Measurements from ENCODE around the gene DNAJC5. TPM values are rescaled to one million over a fixed set of nuclear protein-coding genes. Genes with fewer than 3 reads are reported as not detected.

Gene DNAJC5, protein sequence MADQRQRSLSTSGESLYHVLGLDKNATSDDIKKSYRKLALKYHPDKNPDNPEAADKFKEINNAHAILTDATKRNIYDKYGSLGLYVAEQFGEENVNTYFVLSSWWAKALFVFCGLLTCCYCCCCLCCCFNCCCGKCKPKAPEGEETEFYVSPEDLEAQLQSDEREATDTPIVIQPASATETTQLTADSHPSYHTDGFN
- total RNA-seq (2022) = 79.9 and 85.9 TPM in 2 replicates
- percentile 87 among the genes with signal in this experiment for Bru-seq, nascent RNA
- percentile 96 among the genes with signal in this experiment for BruChase-seq, experiment 1, labeled RNA remaining after a 6-hour chase
- BruChase-seq, experiment 2, labeled RNA remaining after a 2-hour chase = percentile 96 among the genes with signal in this experiment
- long read RNA-seq, full-length matches to known transcripts = 1 of 38 reads
- long read RNA-seq, partial matches to known transcripts = 35 of 38 reads
- long read RNA-seq, other reads (novel, unspliced or antisense) = 2 of 38 reads

DNA sequence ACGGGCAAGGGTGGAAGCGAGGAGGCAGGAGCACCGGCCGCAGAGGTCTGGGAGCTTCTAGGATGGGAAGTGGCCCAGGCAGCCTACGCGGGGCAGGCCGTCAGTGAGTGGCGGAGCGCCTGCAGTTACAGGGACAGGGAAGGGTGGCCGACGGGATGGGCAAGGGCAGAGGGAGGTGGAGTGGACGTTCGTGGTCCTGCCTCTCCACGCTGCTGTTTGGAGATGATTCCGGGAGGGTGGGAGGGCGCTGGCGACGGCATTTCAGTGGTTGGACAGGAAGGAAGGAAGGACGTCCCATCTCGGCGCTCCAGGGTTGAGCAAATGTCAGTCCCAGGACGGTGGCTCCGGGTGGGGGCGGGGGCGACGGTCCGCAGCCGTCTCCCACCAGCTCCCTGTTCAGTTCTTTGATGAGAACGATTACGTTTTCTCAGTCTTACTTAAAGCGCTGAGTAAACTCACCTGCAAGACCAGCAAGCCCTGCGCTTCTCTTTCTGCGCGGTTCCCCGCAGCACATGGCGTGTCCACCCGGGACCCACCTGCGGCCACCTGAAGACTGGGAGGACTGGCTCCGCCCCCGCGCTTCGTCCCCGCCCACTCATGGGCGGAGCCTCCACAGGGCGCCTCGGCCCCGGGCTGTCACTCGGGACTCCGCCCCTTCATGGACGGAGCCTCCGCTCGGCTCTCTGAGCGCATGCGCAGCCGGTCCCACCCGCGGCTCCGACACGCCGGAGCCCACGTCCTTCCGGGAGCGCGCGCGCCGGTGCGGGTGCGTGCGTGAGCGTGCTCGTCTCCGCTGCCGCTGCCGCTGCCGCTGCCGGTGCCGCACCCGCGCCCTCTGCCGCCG lies at the start of gene DNAJC5:
DNAJC5 (plus strand) TSS at position 769 of the 844 bp plus-strand sequence. CDS start 33,220 bp downstream, outside the sequence.
- BruUV-seq (replicated peaks) = no TSS peak
- Mint-ChIP-seq H3K9me3 (ENCODE audit: low read depth, unreplicated experiment) (no peaks in the 10 kb centered on the region), H3K4me1 (ENCODE audit: low read depth, unreplicated experiment) (peaks cover 43% of the 10 kb centered on the region), H3K4me3 (ENCODE audit: low read depth, unreplicated experiment) (peak within 1 kb of the TSS; percentile 72), H3K27me3 (ENCODE audit: unreplicated experiment) (no peaks in the 10 kb centered on the region), H3K27ac (ENCODE audit: unreplicated experiment) (peak within 1 kb of the TSS; percentile 63), H3K36me3 (ENCODE audit: insufficient read depth, unreplicated experiment) (peaks cover 80% of the 10 kb centered on the region)
- TF ChIP-seq, protein P1, sequence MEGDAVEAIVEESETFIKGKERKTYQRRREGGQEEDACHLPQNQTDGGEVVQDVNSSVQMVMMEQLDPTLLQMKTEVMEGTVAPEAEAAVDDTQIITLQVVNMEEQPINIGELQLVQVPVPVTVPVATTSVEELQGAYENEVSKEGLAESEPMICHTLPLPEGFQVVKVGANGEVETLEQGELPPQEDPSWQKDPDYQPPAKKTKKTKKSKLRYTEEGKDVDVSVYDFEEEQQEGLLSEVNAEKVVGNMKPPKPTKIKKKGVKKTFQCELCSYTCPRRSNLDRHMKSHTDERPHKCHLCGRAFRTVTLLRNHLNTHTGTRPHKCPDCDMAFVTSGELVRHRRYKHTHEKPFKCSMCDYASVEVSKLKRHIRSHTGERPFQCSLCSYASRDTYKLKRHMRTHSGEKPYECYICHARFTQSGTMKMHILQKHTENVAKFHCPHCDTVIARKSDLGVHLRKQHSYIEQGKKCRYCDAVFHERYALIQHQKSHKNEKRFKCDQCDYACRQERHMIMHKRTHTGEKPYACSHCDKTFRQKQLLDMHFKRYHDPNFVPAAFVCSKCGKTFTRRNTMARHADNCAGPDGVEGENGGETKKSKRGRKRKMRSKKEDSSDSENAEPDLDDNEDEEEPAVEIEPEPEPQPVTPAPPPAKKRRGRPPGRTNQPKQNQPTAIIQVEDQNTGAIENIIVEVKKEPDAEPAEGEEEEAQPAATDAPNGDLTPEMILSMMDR (IDR thresholded peaks at IDR 0.05; ENCODE audit: unreplicated experiment) = no peak
- CTCF ChIA-PET = interaction anchor here (1.1 kb wide), 1 partner anchor 29 kb away, joined by 5 read pairs; the partner anchor contains the start of gene TPD52L2
- DNase-seq = peak; percentile 99
- intact Hi-C loops (cut with micrococcal nuclease; ENCODE audit: unreplicated experiment) = loop anchor here (10.0 kb wide), 1 partner anchor 160 kb away; no protein-coding TSS in a partner anchor

DNA sequence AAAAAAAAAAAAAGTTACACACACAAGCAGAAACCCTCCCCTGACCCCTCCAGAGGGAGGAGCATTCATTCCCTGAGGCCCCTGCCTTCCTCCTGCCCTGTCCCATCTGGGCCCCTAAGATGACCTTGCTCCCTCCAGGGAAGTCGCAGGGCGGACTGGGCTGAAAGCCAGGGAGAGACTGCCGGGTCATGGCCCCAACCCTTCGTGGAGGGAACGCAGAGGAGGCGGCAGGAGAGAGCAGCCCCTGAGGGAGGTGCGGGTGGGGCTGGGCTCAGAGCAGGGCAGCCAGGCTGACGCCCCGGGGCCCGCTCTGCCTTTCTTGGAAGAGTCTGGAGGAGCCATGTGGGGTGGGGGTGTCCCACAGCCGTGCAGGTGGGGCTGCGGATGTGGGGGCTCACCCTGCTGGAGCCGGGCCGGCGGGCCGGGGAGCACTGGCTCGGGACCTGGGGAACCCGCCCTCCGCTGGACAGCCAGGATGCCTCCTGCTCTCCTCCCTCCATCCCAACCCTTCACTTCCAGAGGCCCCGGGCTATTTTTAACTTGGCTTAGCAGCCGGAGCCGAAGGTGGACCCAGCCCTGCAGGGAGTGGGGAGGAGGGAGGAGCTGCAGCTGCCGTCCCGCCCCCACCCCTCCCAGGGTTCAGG lies 48.7 kb upstream of the DNAJC5 start:
- Mint-ChIP-seq H3K36me3 (ENCODE audit: insufficient read depth, unreplicated experiment) (peaks cover 14% of the 10 kb centered on the region), H3K27me3 (ENCODE audit: unreplicated experiment) (peaks cover 44% of the 10 kb centered on the region), H3K27ac (ENCODE audit: unreplicated experiment) (no peak overlapping the region), H3K9me3 (ENCODE audit: low read depth, unreplicated experiment) (no peaks in the 10 kb centered on the region), H3K4me3 (ENCODE audit: low read depth, unreplicated experiment) (no peak overlapping the region), H3K4me1 (ENCODE audit: low read depth, unreplicated experiment) (no peaks in the 10 kb centered on the region)
- no peak for DNase-seq
- no TSS peak for BruUV-seq (replicated peaks)
- intact Hi-C loops (cut with micrococcal nuclease; ENCODE audit: unreplicated experiment) = no loop called here
- CTCF ChIA-PET = interaction anchor here (0.6 to 0.7 kb wide), 2 partner anchors 8 to 86 kb away, joined by 3 read pairs; no protein-coding TSS in a partner anchor
- TF ChIP-seq, protein P1 (IDR thresholded peaks at IDR 0.05; ENCODE audit: unreplicated experiment) = no peak

DNA sequence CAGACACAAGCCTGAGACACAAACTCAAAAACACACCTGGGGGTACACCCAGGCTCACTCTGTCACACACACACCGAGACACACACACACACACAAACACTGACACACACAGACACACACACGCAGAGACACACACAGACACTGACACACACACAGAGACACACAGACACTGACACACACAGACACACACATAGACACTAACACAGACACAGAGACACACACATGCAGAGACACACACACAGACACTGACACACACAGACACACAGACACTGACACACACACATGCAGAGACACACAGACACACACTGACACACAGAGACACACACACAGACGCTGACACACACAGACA lies 48.1 kb upstream of the DNAJC5 start:
- H3K9me3 Mint-ChIP-seq (ENCODE audit: low read depth, unreplicated experiment) = no peaks in the 10 kb centered on the region
- peaks cover 13% of the 10 kb centered on the region for H3K36me3 Mint-ChIP-seq (ENCODE audit: insufficient read depth, unreplicated experiment)
- H3K4me1 Mint-ChIP-seq (ENCODE audit: low read depth, unreplicated experiment) = no peaks in the 10 kb centered on the region
- CTCF ChIA-PET = interaction anchor here (0.6 kb wide), 1 partner anchor 87 kb away, joined by 3 read pairs; no protein-coding TSS in a partner anchor
- no peak overlapping the region for H3K27ac Mint-ChIP-seq (ENCODE audit: unreplicated experiment)
- no peak overlapping the region for H3K4me3 Mint-ChIP-seq (ENCODE audit: low read depth, unreplicated experiment)
- DNase-seq = no peak
- intact Hi-C loops (cut with micrococcal nuclease; ENCODE audit: unreplicated experiment) = no loop called here
- BruUV-seq (replicated peaks) = no TSS peak
- TF ChIP-seq, protein P1 (IDR thresholded peaks at IDR 0.05; ENCODE audit: unreplicated experiment) = no peak
- peaks cover 43% of the 10 kb centered on the region for H3K27me3 Mint-ChIP-seq (ENCODE audit: unreplicated experiment)
